GM19372 (cell line): ENCODE measurements around the gene FAM107B.
"Not testable (repeated sequence)": the region's sequence is repeated elsewhere in the genome, so short reads cannot be mapped to it uniquely, and the experiment has no call there.

Experiments used
- ATAC-seq: cut with Tn5 transposase; IDR thresholded peaks from one replicate; pipeline ENCODE4 v1.9.1; 2021; ENCODE audit warnings: mild to moderate bottlenecking, low read depth, moderate library complexity; ENCODE audit not compliant: unreplicated experiment

Gene FAM107B

DNA sequence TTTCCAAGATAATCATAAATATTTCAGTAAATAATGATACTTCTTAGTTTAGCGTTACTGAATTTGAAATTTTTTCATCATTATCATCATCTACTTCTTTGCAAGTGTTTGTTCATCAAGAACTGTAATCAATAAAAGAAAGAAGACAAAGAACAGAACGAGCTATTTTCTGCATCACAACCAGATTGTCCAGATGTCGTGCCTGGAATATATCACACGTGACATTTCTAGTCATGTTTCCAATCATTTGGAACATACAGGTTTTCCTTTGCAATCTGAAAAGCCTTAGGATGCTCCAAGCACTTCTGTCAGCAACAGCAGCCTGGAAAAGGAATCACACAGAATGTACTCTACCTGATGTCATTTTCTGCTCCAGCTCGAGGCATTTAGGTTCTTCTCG lies 107.4 kb downstream of the FAM107B start:
- no peak for ATAC-seq

DNA sequence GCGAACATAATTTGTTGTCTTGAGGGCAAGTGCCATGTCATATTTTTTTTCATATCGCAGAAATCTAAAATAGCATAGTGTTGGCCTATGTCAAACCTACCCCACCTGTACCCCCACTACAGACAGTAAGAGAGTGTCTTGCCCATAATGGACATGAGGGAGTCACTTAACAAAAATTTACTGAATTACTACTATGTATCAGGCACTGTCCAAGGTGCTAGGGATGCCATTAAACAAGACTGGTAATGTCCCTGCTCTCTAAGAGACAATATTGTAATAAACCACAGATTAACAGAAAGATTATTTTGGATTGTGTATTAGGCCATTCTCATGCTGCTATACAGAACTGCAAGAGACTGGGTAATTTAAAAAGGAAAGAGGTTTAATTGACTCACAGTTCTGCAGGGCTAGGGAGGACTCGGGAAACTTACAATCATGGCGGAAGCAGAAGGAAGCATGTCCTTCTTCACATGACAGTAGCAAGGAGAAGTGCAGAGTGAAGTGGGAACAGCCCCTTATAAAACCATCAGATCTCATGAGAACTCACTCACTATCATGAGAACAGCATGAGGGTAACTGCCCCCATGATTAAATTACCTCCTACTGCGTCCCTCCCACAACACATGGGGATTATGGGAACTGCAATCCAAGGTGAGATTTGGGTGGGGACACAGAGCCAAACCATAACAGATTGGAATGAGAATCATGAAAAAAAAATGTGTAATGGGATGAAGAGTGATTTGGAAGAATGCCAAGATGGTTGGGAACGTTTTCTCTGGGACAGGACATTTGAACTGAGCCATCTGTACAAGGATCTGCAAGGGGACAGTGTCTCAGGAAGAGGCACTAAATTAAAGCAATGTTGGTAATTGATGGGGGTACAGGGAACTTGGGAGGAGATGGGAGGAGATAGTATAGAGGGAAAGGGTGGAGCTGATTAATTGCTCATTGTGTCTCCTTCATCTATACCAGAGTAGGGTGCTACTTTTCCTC lies 108.5 kb downstream of the FAM107B start:
- no peak for ATAC-seq

DNA sequence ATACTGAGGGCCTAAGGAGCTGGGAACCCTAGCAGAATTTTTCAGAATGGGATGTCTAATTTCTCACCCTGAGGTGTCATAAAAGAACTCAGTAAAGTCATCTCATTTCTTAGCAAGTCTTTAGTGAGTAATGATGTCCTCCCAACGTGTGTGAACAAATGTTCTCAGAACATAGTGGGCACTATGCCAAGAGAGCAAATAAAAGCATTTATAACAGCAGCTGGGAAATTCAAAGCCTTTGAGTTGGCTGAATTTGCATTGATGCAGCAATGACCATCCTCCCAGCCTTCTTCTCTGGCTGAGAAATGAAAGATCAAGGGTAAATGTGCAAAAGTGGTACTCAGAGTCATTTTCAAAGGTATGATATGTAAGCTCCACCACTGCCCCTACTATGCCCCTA lies 109.4 kb downstream of the FAM107B start:
- no peak for ATAC-seq

DNA sequence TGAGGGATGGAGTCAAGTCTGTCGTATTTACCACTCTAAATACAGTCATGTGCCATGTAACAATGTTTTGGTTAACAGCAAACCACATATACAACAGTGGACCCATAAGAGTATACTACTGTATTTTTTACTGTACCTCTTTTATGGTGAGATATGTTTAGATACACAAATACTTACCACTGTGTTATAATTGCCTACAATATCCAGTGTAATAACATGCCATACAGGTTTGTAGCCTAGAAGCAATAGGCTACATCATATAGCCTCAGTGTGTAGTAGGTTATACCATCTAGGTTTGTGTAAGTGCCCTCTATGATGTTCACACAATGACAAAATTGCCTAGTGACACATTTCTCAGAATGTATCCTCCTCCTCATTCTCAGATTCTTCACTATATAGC lies 110.4 kb downstream of the FAM107B start:
- no peak for ATAC-seq

DNA sequence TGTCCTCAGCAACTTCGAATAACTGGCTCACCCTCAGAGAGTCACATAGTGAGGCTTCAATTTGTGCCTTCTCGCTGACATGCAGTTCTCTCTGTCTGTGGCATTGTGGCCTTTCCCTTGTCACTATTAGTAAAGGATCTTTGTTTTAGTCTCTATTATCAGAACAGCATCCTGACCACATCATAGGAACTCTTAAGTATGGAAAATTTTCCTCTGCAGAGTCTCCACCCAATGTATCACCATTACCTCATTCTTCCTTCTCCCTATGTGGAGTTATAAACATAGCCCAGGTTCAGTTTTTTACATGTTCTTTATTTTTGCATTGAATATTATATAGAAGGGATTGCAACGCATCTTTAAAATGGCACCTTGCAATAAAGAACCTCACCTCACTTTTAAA lies 112.9 kb downstream of the FAM107B start:
- ATAC-seq: no peak

DNA sequence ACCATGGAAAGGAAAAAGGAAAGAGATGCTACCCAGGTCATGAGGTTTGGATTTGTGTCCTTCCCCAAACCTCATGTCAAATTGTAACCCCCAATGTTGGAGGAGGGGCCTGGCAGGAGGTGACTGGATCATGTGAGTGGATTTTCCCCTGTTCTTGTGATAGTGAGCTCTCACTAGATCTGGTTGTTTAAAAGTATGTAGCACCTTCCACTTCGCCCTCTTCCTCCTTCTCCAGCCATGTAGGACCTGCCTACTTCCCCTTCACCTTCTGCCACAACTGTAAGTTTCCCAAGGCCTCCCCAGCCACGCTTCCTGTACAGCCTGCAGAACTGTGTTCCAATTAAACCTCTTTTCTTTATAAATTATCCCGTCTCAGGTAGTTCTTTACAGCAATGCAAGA lies 113.9 kb downstream of the FAM107B start:
- no peak for ATAC-seq

DNA sequence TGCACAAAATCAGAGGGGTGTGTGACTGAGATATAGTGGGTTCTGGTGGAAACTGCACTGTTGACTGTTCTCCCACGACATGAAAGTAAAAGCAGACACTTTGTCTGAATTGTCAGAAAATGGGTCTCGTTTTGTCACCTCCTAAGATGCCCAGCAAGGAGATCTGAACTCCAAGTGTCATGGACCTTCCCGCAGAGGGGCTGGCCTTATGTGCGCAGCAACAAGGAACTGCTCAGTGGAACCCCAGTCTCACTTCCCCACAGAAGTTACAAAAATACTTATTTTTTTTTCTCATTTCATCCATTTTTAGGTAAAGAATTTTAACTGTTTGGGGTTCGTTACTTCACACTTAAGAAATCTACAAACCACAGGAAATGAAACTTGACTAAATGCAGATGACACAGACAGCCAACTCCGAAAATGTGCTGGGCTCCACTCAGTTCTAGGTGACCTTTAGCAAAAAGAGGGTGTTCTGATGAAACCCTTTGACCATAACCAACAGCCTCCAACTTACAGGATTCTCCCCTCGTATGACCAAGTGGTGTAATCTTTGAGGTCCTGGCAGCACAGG lies 115.0 kb downstream of the FAM107B start:
- peak; percentile 93 for ATAC-seq

DNA sequence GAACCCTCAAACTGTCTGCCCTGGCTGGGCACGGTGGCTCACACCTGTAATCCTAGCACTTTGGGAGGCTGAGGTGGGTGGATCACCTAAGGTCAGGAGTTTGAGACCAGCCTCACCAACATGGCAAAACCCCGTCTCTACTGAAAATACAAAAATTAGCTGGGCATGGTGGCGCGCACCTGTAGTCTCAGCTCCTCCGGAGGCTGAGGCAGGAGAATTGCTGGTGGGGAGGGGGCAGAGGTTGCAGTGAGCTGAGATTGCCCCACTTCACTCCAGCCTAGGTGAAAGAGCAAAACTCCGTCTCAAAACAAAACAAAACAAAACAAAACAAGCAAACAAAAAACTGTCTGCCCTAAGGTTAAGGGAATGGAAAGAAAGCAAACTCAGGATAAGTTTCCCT lies 115.6 kb downstream of the FAM107B start:
- ATAC-seq: not testable (repeated sequence)

DNA sequence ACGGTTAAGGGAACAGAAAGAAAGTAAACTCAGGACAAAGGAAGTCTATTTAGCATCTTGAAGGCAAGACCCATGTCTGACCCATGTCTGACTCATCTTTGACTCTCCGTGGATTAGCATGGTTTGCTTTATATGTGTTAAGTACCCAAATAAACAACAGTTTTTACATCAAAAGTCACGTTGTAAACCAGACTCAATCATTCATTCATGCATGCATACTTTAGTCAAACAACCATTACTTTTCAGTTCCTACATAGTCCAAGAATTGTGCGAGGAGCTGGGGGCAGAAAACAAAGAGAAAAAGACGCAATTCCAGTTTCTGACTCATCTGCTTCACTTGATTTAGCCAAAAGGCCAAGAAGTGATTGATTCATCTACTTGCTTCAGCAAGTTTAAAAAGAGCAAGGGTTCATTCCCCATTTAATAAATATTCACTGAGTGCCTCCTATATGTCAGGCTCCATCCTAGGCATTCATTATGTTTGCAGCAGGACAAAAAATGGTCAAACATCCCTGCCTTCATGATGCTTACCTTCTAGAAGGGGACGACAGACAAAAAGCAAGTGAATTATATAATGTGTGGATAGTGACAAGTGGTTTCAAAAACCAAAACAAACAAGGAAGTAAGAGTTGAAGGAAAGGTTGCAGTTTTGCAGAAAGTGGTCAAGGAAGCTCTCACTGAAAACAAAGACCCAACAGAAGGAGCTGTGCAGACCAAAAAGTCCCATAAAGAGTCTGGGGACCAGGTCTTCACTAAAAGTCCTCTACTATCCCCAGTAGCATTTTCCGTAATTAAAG lies 116.2 kb downstream of the FAM107B start:
- ATAC-seq: no peak

DNA sequence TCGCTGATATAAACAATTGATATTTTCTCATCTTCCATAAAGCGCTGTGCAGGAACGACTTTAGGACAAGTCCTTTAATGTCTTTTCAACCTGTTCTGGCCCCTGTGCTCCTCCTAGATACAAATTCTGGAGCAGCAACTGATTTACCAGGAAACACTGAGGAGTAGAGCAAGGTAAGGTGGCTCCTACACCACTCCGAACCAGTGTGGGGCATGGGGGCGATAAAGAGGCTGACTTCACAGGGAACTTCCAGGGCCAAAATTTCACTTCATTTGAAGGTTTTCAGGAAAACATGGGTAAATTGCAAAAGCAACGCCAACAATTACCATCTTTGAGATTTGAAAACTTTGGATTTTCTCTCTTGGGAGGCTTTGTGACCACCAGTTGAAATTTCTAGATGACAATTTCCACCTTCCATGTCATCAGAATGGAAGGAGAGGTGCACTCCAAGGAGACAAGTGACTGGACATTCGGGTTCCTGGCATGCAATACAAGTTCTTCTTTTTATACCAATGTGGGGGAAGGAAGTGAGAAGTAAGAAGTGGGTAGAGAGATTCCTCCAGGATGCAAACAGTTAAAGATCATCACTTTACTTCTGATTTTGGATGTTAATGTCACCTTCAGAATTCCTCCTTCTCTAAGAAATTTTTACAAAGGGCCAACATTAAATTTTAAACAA lies 118.5 kb downstream of the FAM107B start:
- no peak for ATAC-seq

DNA sequence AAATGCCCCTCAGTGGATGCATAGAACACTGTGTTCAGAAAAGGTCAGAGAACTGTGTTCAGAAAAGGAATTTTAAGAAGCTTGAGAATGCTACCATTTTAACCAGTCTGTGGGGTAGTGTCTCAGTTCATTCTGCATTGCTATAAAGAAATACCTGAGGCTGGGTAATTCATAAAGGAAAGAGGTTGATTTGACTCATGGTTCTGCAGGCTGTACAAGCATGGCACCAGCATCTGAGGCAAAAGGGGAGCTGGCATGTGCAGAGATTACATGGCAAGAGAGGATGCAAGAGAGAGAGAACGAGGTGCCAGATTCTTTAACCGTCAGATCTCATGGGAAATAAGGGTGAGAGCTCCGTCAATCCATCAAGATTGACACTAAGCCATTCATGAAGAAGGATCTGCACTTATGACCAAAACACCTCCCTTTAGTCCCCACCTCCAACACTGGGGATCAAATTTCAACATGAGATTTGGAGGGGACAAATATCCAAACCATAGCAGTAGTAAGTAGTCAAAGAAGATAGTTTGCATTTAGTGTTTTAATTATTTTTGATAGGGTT lies 119.8 kb downstream of the FAM107B start:
- no peak for ATAC-seq

DNA sequence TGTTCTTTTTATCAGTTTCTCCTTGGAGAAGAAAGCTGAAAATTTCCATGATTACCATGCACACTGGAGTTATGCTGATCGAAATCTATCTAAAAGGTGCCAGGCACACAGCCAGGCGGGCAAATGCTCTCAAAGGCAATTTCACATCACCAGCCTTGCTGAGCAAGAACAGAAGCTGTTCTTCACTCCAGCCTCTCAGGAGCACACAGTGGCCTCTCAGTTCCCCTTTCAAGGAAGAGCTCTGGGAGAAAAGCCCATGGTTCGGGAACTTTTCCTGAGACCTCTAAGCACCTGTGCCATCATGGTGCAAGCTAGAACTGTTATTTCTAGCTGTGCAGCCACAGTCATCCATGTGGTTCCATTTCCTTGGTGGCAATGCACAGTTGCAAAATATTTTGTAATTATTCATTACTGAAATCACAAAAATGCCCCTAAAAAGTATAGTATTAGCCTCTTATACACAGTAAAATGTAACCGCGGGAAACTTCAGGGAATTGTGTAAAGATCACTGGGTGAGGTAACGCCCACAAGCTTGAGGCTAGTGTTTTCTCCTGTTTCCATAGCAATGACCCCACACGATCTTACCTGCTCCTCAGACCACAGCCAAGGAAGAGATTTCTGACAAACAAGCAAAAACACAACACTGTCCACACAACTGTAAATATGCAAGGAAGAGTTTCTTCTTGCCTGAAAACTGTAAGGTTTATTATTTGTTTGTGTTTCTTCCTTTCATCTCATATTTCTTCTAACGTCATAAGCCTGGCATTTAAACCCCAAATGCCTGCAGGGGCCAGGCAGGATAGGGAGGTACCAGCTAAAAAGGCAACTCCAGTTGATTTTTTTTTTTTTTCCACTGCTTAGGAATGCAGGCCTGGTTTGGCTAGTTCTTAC lies 121.2 kb downstream of the FAM107B start:
- no peak for ATAC-seq

DNA sequence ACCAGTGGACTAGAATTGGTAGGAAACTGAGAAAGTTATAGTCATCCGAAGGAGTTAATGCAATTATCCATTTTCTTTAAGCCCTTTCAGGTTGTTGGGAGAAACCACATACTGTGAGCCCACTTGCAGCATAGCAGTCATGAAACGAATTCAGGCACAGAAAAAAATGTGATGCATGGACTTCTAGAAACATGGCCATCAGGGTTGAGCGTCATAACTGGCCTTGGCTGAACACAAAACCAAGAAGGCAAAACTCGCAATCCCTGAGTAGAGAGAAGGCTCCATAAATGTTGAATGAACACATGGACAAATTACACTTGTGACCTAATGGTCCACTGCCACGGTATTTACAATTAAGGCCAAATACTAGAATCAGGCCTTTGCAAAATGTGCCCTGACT lies 121.9 kb downstream of the FAM107B start:
- no peak for ATAC-seq

DNA sequence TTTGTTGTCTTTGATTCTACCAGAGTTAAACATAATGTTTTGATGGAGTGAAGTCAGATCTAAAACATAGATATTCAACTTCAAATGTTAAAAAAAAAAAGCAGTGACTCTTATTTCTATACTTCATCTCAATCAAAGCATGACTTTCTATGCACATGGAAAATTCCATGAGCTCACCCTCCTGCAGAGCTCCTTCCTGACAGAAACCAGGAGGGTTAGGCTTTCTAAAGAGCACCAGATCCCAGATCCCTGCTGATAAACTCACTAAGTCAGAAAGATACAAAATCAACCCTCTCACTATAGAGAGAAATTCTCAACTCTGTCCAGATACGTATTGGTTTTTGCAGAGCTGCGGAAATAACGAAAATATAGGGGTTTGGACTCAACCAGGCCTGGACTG lies 122.6 kb downstream of the FAM107B start:
- ATAC-seq: no peak

DNA sequence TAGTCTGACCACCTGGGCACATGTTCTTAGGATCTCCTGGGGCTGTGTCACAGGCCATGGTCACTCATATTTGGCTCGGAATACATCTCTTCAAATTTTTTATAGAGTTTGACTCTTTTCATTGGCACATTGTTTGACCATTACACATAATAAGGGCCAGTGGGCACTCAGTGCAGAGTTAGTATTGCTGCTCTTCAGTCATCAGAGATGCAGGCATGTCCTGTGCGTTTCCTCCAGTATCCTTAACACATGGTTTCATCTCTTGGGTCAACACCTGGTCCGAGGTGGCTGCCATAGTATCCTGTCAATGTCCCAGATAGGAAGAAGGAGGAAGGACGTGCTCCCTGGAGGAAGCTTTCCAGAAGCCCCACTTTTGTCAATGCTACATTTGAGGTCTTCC lies 125.0 kb downstream of the FAM107B start:
- no peak for ATAC-seq

DNA sequence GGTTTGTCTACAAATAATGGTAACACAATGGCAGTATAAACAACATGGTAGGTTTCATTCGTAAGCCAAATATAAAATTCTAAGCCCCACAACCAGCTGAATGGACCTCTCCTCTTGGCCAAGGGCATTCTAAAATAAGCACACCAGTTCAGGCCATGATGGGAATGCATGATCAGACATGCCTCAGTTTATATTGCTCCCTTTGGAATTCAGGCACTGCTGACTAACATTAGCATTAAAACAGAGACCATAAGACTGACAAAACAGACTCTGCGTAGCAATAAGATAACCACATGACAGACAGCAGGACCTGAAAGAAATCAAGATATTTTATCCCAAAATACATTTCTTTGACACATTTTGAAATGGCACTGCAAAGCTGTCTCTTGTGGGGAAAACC lies 125.8 kb downstream of the FAM107B start:
- ATAC-seq: no peak

DNA sequence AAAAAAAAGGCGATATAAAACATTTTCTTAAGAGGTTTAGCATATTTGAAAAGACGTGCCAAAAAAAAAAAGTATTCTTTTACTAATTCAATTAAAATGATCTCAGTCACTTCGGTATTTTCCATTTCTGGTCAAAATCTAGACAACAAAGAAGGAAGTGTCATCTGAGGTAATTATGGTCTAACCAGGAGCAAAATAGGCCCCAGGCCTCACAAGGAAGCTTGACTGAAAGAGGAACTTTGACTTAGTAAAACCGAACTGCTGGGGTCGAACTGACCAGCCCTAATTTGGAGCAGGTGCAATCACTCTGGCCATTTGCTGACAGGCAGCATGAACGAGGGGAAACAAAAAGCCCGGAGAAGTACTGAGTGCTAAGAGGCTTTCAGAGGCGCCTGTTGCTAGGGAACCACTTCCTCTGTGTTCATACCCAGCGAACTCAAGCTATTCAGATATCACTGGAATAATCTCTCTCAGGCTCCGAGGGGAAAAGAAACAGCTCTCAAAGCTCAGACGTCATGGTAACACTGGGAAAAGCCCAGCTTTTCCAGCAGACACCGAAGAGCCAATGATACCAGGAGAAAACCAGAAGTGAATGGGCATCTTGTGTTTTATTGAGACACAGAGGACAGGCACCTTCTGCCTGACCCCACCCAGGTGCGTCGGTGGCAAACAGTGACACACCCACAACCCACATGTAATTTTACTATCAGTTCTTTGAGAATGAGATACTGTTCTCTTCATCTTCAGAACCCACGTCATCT lies 126.5 kb downstream of the FAM107B start:
- peak; percentile 92 for ATAC-seq

DNA sequence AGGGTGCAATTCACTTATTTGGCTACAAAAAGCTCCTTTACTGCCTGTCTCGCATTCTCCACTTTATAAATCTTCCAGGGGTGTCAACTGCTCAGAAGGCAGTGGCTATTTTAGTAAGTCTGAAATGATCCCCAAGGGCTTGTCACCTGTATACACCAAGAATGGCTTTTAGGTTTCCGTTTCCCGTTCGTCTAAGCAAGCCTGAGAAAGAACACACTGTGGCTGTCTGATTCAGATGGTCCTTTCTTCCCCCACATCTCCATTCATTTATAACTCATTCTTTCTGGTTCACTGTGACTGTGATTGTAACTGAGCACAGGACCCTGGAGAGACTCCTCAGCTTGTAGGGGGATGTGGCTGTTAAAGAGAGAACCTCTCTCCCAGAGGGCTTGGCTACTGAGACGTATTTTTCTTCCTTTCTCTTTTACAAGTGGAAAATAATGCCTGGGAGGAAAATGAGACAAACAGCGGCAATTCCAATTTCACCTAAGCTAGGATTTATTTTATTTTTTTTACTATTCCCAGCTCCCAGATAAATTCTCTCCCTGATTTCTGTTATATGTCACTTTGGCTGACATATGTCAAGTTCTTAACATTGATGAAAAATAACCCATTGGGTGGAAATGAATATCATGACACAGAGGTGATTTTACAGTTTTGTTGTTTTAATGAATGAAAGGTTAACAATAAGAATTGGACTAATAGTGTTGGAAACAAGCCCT lies 129.3 kb downstream of the FAM107B start:
- ATAC-seq: no peak
